Activated CD4-positive, alpha-beta T cell treated with anti-CD3 and anti-CD28 coated beads, Interleukin-2, amount 10 ng/mL, durations not matched to agents 24 days and 14 days (primary cell): ENCODE results near the gene KREMEN2. TPM values are rescaled to one million over a fixed set of nuclear protein-coding genes. Genes with fewer than 3 reads are reported as not detected.

ENCODE experiments used
- DNase-seq: peaks from one replicate; pipeline ENCODE4 v3.0.0; 2022
- H3K27ac Mint-ChIP-seq: one replicate; pipeline ENCODE4 v1.8.0; 2022; ENCODE audit warnings: mild to moderate bottlenecking, mixed read lengths
- H3K27me3 Mint-ChIP-seq: one replicate; pipeline ENCODE4 v1.8.0; 2022; ENCODE audit warnings: mixed read lengths
- H3K36me3 Mint-ChIP-seq: one replicate; pipeline ENCODE4 v1.8.0; 2022; ENCODE audit warnings: low read depth, mild to moderate bottlenecking, mixed read lengths
- H3K4me1 Mint-ChIP-seq: one replicate; pipeline ENCODE4 v1.8.0; 2021; ENCODE audit warnings: mixed read lengths
- H3K4me3 Mint-ChIP-seq: one replicate; pipeline ENCODE4 v1.8.0; 2022; ENCODE audit warnings: mild to moderate bottlenecking, moderate library complexity, mixed read lengths
- H3K9me3 Mint-ChIP-seq: one replicate; pipeline ENCODE4 v1.8.0; 2021; ENCODE audit warnings: mixed read lengths
- intact Hi-C: fragments of 100-400 bp; cut with micrococcal nuclease; formaldehyde crosslinking; loops from one replicate; pipeline ENCODE4 v1.15.1; 2023
- total RNA-seq: library from RNA; stranded (reverse); gene quantifications from 2 replicates; pipeline ENCODE4 v1.2.3, GENCODE V29; 2022

KREMEN2 gene
- total RNA-seq, 1 donor from 2014 or later = 0.28 TPM

- no peak overlapping the region for H3K27ac Mint-ChIP-seq
- H3K36me3 Mint-ChIP-seq = peaks cover 5% of the 10 kb centered on the region
- no peaks in the 10 kb centered on the region for H3K9me3 Mint-ChIP-seq
Observed at GRCh38 chr16:2983706-2984136, 19.6 kb downstream of the KREMEN2 start.

GRCh38 chr16:2985462-2985861, 21.4 kb downstream of the KREMEN2 start:
- no peak for DNase-seq

More at GRCh38 chr16:2983706-2984136, 19.6 kb downstream of the KREMEN2 start:
- DNase-seq = peak; percentile 92
- Mint-ChIP-seq H3K4me1 (peaks cover 16% of the 10 kb centered on the region), H3K4me3 (peak overlapping the region; percentile 63), H3K27me3 (peaks cover 6% of the 10 kb centered on the region)
- intact Hi-C loops = no loop called here

GRCh38 chr16:2985893-2986355, 21.8 kb downstream of the KREMEN2 start:
- Mint-ChIP-seq H3K36me3 (peaks cover 2% of the 10 kb centered on the region), H3K4me1 (peaks cover 14% of the 10 kb centered on the region), H3K27ac (no peak overlapping the region), H3K9me3 (no peaks in the 10 kb centered on the region), H3K27me3 (peaks cover 9% of the 10 kb centered on the region), H3K4me3 (no peak overlapping the region)
- intact Hi-C loops = no loop called here
- DNase-seq = peak; percentile 58

More at GRCh38 chr16:2985462-2985861, 21.4 kb downstream of the KREMEN2 start:
- Mint-ChIP-seq H3K36me3 (peaks cover 2% of the 10 kb centered on the region), H3K27me3 (peaks cover 9% of the 10 kb centered on the region), H3K9me3 (no peaks in the 10 kb centered on the region), H3K27ac (no peak overlapping the region), H3K4me1 (peaks cover 15% of the 10 kb centered on the region), H3K4me3 (no peak overlapping the region)
- intact Hi-C loops = no loop called here

DNA sequence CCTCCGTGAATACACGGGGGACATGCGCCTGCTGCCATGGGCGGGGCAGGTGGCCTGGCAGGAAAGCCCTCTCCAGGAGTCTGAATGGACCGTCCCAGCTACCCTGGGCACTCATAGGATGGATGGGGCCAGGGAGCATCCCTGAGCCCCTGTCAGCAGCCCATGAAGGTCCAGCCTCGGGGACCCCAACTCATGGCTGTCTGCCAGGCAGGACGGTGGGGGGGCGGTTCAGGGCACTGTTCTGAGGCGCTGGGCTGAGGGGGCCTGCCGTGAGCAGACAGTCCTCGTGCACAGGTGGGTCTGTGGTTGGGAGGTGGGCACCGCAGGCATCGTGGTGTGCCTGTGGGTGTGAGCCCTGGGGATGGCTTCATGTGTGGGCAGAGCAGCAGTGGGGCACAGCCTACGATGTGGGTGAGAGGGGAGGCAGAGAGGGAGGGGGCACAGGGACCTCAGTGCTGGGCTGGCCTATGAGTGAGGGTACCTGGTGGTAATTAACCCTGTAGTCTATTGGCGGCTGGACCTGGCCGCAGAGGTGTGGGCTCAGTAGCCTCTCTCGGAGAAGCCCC, 22.6 kb downstream of the KREMEN2 start:
- intact Hi-C loops = no loop called here
- Mint-ChIP-seq H3K9me3 (no peaks in the 10 kb centered on the region), H3K4me1 (peaks cover 9% of the 10 kb centered on the region), H3K27me3 (peaks cover 9% of the 10 kb centered on the region), H3K27ac (no peak overlapping the region), H3K4me3 (no peak overlapping the region), H3K36me3 (peaks cover 1% of the 10 kb centered on the region)
- DNase-seq = no peak

DNA sequence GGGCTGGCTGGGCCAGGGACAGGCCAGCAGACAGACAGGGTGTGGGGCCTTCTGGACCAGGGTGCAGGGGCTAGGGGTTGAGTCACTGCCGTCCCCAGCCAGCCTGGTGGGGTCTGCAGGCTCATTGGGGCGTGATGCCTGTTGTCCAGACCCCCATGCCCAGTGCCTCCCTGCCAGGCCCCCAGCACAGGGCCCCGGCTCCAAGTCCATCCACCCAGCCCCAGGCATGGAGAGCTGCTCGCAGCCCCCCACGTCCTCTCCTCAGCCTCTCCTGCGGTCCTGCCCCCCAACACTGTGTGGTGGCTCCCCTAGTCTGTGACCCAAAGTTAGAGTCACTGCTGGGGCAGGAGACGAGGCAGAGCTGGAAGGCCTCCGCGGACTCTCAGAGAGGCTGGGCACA, 23.2 kb downstream of the KREMEN2 start:
- H3K36me3 Mint-ChIP-seq = no peaks in the 10 kb centered on the region
- H3K27ac Mint-ChIP-seq = no peak overlapping the region
- H3K9me3 Mint-ChIP-seq = no peaks in the 10 kb centered on the region
- H3K4me1 Mint-ChIP-seq = peaks cover 7% of the 10 kb centered on the region
- DNase-seq = no peak
- H3K27me3 Mint-ChIP-seq = peaks cover 8% of the 10 kb centered on the region
- H3K4me3 Mint-ChIP-seq = no peak overlapping the region
- intact Hi-C loops = no loop called here

DNA sequence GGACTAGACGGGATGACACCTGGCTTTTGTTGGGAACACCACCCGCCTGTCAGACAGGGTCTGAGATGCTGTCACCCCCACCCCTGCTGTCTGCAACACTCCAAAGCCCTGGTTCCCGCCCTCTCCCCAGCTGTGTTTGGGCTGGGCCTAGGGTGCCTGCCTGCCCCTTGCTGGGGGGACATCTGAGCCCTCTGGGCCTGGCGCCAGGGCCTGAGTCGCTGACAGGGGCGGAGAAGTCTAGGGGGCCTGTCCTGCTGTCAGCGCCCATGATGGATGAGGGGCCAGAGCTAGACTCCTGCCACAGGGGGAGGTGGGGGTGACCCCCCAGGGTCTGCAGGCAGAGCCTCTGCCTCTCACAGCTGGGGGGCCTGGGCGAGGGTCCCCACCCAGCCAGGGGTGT, 23.8 kb downstream of the KREMEN2 start:
- intact Hi-C loops = no loop called here
- Mint-ChIP-seq H3K36me3 (no peaks in the 10 kb centered on the region), H3K4me1 (peaks cover 6% of the 10 kb centered on the region), H3K4me3 (no peak overlapping the region), H3K27me3 (peaks cover 6% of the 10 kb centered on the region), H3K9me3 (no peaks in the 10 kb centered on the region), H3K27ac (no peak overlapping the region)
- DNase-seq = no peak

DNA sequence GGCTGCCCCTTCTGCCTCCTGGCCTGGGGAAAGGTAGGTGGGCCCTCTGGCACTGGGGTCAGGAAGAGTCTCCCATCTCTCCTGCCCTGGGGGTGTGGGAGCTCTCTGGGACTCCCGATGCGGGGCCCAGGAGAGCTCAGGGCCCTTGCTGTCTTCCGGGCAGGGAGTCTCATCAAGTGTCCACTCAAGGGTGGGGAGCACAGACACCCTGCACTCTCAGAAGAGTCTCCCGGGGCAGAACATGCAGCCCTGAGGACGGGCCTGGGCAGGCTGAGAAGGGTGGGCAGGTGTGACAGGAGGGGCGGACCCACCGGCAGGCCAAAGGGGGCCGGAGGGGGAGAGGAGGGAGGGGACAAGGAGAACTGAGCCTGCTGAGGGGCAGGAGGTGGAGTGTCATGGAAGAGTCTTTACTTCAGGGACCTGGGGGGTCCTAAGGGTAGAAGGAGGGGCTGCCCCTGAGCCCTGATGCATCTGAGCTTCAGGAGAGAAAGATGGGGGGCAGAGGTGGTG, 24.6 kb downstream of the KREMEN2 start:
- Mint-ChIP-seq H3K27me3 (peaks cover 6% of the 10 kb centered on the region), H3K9me3 (no peaks in the 10 kb centered on the region), H3K36me3 (no peaks in the 10 kb centered on the region), H3K27ac (no peak overlapping the region), H3K4me3 (no peak overlapping the region), H3K4me1 (peaks cover 3% of the 10 kb centered on the region)
- intact Hi-C loops = no loop called here
- DNase-seq = no peak

GRCh38 chr16:2990891-2991290, 26.8 kb downstream of the KREMEN2 start:
- no peaks in the 10 kb centered on the region for H3K4me1 Mint-ChIP-seq
- H3K4me3 Mint-ChIP-seq = no peak overlapping the region
- H3K27ac Mint-ChIP-seq = no peak overlapping the region
- no peaks in the 10 kb centered on the region for H3K36me3 Mint-ChIP-seq
- DNase-seq = no peak
- intact Hi-C loops = no loop called here
- H3K9me3 Mint-ChIP-seq = no peaks in the 10 kb centered on the region
- peaks cover 3% of the 10 kb centered on the region for H3K27me3 Mint-ChIP-seq

DNA sequence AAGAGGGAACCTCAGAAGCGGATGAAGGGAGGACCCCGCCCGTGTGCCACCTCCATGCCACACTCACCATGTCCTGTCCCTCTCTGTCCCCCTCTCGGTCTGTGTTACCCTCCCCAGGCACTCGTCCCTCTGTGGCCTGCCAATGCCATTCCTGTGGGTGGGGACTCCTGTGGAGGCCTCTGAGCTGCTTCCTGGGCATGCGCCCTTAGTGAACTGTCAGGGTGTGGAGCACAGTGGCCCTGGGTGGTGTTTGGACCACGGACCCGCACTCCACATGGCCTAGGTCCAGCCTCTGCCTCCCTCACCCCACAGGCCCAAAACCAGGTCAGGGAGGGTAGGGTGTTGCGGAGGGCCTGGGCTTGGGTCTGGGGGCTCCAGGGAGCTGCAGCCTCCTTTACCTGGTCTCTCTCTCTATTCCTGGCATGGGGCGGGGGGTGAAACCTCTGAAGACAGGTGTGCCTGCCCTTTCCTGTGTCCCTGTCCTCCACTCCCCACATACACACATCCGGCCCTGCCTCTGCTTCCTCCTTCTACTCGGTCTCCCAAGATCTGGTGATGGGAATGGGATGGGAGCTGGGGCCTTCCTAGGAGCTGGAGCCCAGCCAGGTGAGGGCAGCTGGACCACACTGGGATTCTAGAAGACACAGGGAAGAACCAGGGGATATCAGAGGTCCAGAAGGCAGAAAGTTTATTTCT, 27.6 kb downstream of the KREMEN2 start:
- H3K36me3 Mint-ChIP-seq = no peaks in the 10 kb centered on the region
- H3K4me3 Mint-ChIP-seq = no peak overlapping the region
- no peak overlapping the region for H3K27ac Mint-ChIP-seq
- no peak for DNase-seq
- intact Hi-C loops = no loop called here
- peaks cover 3% of the 10 kb centered on the region for H3K27me3 Mint-ChIP-seq
- H3K4me1 Mint-ChIP-seq = no peaks in the 10 kb centered on the region
- no peaks in the 10 kb centered on the region for H3K9me3 Mint-ChIP-seq

DNA sequence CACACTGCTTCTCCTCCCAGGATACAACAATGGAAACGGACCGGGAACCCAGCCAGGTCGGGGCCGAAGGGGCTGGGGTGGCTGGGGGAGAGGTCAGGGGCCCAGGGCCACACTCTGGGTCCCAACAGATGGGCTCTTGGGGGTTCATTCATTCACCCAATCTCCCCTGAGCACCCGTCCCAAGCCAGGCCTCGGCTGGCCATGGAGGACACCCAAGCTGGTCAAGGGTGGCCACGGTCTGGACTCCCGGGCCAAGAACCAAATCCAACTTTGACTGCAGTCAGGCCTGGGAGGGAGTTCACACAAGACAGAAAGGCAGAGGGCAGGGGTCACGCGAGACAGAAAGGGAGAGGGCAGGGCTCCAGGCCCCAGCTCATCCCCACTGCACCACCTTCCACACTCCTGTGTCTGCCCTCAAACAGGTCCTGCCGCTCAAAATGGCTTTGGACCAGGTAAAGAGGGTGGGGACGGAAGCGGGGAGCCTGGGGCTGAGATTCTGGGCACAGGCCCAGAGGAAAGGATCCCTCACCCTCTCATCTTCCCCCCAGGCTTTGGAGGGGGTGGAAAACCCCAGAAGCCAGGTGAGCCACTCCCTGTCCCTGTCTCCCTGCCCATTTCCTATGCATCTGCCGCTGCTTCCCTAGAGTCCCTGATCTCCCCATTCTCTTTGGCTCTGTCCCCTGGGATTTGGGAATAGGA, 28.5 kb downstream of the KREMEN2 start:
- no peak overlapping the region for H3K4me3 Mint-ChIP-seq

DNA sequence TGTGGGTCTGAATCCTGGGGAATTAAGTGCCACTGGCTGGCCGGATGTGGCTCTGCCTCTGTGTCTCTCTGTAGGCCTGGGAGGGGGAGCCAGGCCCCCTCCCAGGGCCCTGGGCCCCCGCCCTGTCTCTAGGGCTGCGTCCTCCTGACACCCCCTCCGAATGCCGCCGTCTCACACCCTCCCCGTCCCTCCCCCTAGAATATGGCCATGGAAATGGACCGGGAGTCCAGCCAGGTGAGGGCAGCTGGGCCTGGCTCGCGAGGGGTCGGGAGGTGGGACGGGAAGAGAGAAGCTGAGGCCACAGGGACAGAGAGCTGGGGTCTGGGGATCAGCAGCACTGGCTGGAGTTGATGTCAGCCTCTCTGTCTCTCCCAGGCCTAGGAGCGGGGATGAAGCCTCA, 32.2 kb downstream of the KREMEN2 start:
- H3K4me3 Mint-ChIP-seq = no peak overlapping the region
- H3K4me1 Mint-ChIP-seq = no peaks in the 10 kb centered on the region

More for the DNA sequence above, 28.5 kb downstream of the KREMEN2 start:
- intact Hi-C loops = no loop called here
- Mint-ChIP-seq H3K9me3 (no peaks in the 10 kb centered on the region), H3K27me3 (peaks cover 3% of the 10 kb centered on the region), H3K27ac (no peak overlapping the region), H3K36me3 (no peaks in the 10 kb centered on the region), H3K4me1 (no peaks in the 10 kb centered on the region)
- DNase-seq = no peak

GRCh38 chr16:2999929-3000328, 35.9 kb downstream of the KREMEN2 start:
- no peak for DNase-seq
- Mint-ChIP-seq H3K36me3 (no peaks in the 10 kb centered on the region), H3K27me3 (peaks cover 5% of the 10 kb centered on the region), H3K4me1 (peaks cover 3% of the 10 kb centered on the region), H3K4me3 (no peak overlapping the region), H3K9me3 (no peaks in the 10 kb centered on the region), H3K27ac (no peak overlapping the region)
- intact Hi-C loops = loop anchor here (5.0 kb wide), 2 partner anchors 42 to 57 kb away; no protein-coding TSS in a partner anchor

More for the DNA sequence above, 32.2 kb downstream of the KREMEN2 start:
- Mint-ChIP-seq H3K9me3 (no peaks in the 10 kb centered on the region), H3K36me3 (no peaks in the 10 kb centered on the region), H3K27me3 (peaks cover 5% of the 10 kb centered on the region), H3K27ac (no peak overlapping the region)
- DNase-seq = no peak
- intact Hi-C loops = no loop called here

DNA sequence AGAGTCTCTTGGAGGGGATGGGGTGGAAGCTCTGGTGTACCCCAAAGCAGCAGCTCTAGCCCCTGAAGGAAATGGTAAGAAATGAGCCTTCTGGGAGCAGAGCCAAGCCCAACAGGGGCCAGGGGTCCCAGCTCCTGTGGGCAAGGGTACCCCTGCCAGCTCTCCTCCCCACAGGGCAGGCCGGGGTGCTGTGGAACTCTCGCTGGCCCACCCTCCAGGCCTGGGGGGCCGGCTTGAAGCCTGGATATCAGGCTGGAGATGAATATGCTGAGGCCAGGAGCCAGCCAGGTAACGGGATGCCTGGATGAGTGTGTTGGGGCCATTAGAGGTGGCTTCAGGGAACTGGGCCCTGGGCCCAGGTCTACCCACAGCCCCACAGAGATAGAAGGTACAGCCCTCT, 36.5 kb downstream of the KREMEN2 start:
- intact Hi-C loops = loop anchor here (5.0 kb wide), 2 partner anchors 42 to 57 kb away; no protein-coding TSS in a partner anchor
- no peak overlapping the region for H3K4me3 Mint-ChIP-seq
- H3K36me3 Mint-ChIP-seq = no peaks in the 10 kb centered on the region
- no peak overlapping the region for H3K27ac Mint-ChIP-seq
- peaks cover 3% of the 10 kb centered on the region for H3K4me1 Mint-ChIP-seq
- H3K27me3 Mint-ChIP-seq = peaks cover 5% of the 10 kb centered on the region
- no peak for DNase-seq
- H3K9me3 Mint-ChIP-seq = no peaks in the 10 kb centered on the region

DNA sequence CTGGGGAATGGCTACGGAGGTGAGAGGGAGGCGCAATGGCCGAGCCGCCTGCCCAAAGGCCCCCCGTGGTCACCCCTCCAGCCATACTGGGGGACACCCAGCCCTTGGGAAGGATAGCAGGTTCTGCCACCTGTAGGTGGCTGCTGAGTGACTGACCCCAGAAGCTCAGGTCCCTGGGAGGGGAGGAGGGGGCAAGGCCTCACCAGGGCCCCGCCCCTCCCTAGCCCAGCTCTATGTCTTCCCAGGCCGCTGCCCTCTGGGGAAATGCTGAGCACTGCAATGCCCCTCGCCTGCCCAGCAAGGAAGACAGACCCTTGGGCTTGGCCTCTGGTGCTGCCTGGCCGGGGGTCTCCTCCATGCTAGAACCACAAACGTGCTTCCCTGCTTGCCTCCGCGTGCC, 37.2 kb downstream of the KREMEN2 start:
- Mint-ChIP-seq H3K27me3 (peaks cover 7% of the 10 kb centered on the region), H3K36me3 (no peaks in the 10 kb centered on the region), H3K4me3 (no peak overlapping the region), H3K4me1 (peaks cover 3% of the 10 kb centered on the region), H3K27ac (no peak overlapping the region), H3K9me3 (no peaks in the 10 kb centered on the region)
- intact Hi-C loops = loop anchor here (5.0 kb wide), 2 partner anchors 41 to 56 kb away; no protein-coding TSS in a partner anchor
- DNase-seq = no peak
